ENCODE measurements around the gene PRSS57. TPM values are rescaled to one million over a fixed set of nuclear protein-coding genes. Genes with fewer than 3 reads are reported as not detected.
A peak's percentile ranks its signal among the peaks of the same experiment; 100 is the strongest.

PRSS57 gene
- total and polyA plus RNA-seq, 2 donors (not counting 1 experiment from before 2014, with no cell fraction given), result not detected

GRCh38 chr19:718991-719512 lies 23.8 kb upstream of the PRSS57 start:
- no peak overlapping the region for H2AFZ ChIP-seq (ENCODE audit: insufficient read depth, low read depth, low read length, poor library complexity, severe bottlenecking)
- no peaks in the 10 kb centered on the region for H3K79me2 ChIP-seq (ENCODE audit: control insufficient read depth, insufficient read depth, low read length)
- H3K27ac Mint-ChIP-seq, result no peak overlapping the region
- peaks cover 6% of the 10 kb centered on the region for H3K9me3 Mint-ChIP-seq (ENCODE audit: insufficient read depth)
- no peak overlapping the region for H3K4me3 Mint-ChIP-seq
- intact Hi-C loops (cut with micrococcal nuclease), result no loop called here
- ChIA-PET POLR2A (no interaction called here), CTCF (no interaction called here)
- ATAC-seq (ENCODE audit: low read depth), result no peak
- no peak overlapping the region for H3K9ac ChIP-seq (ENCODE audit: low read length)
- peaks cover 14 to 22% of the 10 kb centered on the region in 2 donors for H3K4me1 ChIP-seq (ENCODE audit: control insufficient read depth in 2 of 2, insufficient read depth in 2 of 2, low read length in 2 of 2)
- peaks cover 11% of the 10 kb centered on the region for H3K4me1 Mint-ChIP-seq
- no peaks in the 10 kb centered on the region for H3K36me3 ChIP-seq (replicated peaks in 1 of 2; ENCODE audit: control extremely low read depth in 1 of 2, control insufficient read depth in 1 of 2, extremely low read depth in 1 of 2, insufficient read depth in 2 of 2, low read length in 1 of 2)
- peaks cover 0 to 39% (median 7%) of the 10 kb centered on the region in 4 experiments for H3K27me3 ChIP-seq (replicated peaks in 1 of 4; ENCODE audit: control extremely low read depth in 1 of 4, control insufficient read depth in 3 of 4, insufficient read depth in 4 of 4, low read length in 3 of 4)
- peaks cover 0 to 28% (median 3%) of the 10 kb centered on the region in 3 donors for H3K9me3 ChIP-seq (ENCODE audit: control extremely low read depth in 1 of 3, control insufficient read depth in 2 of 3, insufficient read depth in 1 of 3, low read length in 2 of 3)
- DNase-seq, result no peak
- no peak for TF ChIP-seq EZH2 (IDR thresholded peaks at IDR 0.05; ENCODE audit: borderline replicate concordance, insufficient read depth, low read depth, low read length, poor library complexity, severe bottlenecking)
- TF ChIP-seq CTCF (IDR thresholded peaks at IDR 0.05), result no peak
- peak overlapping the region; percentile 1 for H3K4me2 ChIP-seq (replicated peaks; ENCODE audit: low read depth, low read length, poor library complexity, severe bottlenecking)
- 75% methylated on average over 47 of the region's 54 CpGs for WGBS (ENCODE audit: insufficient coverage)
- H3K27ac ChIP-seq (ENCODE audit: low read length in 2 of 2), result no peak overlapping the region
- no peak overlapping the region for H3K4me3 ChIP-seq (ENCODE audit: control extremely low read depth in 1 of 5, extremely low read depth in 1 of 5, insufficient read depth in 1 of 5, low read depth in 2 of 5, low read length in 4 of 5)
- H4K20me1 ChIP-seq (ENCODE audit: control insufficient read depth, insufficient read depth, low read length, poor library complexity, severe bottlenecking), result no peaks in the 10 kb centered on the region
- H3K27me3 Mint-ChIP-seq, result peaks cover 18% of the 10 kb centered on the region

- H3K4me3 ChIP-seq (ENCODE audit: control extremely low read depth in 1 of 5, extremely low read depth in 1 of 5, insufficient read depth in 1 of 5, low read depth in 2 of 5, low read length in 4 of 5), result no peak overlapping the region
- CTCF ChIA-PET, result no interaction called here
- H3K27ac ChIP-seq (ENCODE audit: low read length in 2 of 2), result no peak overlapping the region
- POLR2A ChIA-PET, result no interaction called here
- Mint-ChIP-seq H3K27me3 (peaks cover 18% of the 10 kb centered on the region), H3K27ac (no peak overlapping the region), H3K4me3 (no peak overlapping the region), H3K9me3 (ENCODE audit: insufficient read depth) (peaks cover 6% of the 10 kb centered on the region), H3K4me1 (peaks cover 8% of the 10 kb centered on the region)
- DNase-seq, result no peak
- intact Hi-C loops (cut with micrococcal nuclease), result no loop called here
- no peak for ATAC-seq (ENCODE audit: low read depth)
- H3K9me3 ChIP-seq (ENCODE audit: control extremely low read depth in 1 of 3, control insufficient read depth in 2 of 3, insufficient read depth in 1 of 3, low read length in 2 of 3), result peaks cover 0 to 26% (median 3%) of the 10 kb centered on the region in 3 donors
- H4K20me1 ChIP-seq (ENCODE audit: control insufficient read depth, insufficient read depth, low read length, poor library complexity, severe bottlenecking), result no peaks in the 10 kb centered on the region
- H3K36me3 ChIP-seq (replicated peaks in 1 of 2; ENCODE audit: control extremely low read depth in 1 of 2, control insufficient read depth in 1 of 2, extremely low read depth in 1 of 2, insufficient read depth in 2 of 2, low read length in 1 of 2), result no peaks in the 10 kb centered on the region
- whole genome bisulfite sequencing (ENCODE audit: insufficient coverage), result 60% methylated on average over 23 of the region's 23 CpGs
- no peak for TF ChIP-seq CTCF (IDR thresholded peaks at IDR 0.05)
- no peak for TF ChIP-seq EZH2 (IDR thresholded peaks at IDR 0.05; ENCODE audit: borderline replicate concordance, insufficient read depth, low read depth, low read length, poor library complexity, severe bottlenecking)
- H3K4me1 ChIP-seq (ENCODE audit: control insufficient read depth in 2 of 2, insufficient read depth in 2 of 2, low read length in 2 of 2), result peaks cover 14 to 18% of the 10 kb centered on the region in 2 donors
- peaks cover 0 to 39% (median 7%) of the 10 kb centered on the region in 4 experiments for H3K27me3 ChIP-seq (replicated peaks in 1 of 4; ENCODE audit: control extremely low read depth in 1 of 4, control insufficient read depth in 3 of 4, insufficient read depth in 4 of 4, low read length in 3 of 4)
- H3K79me2 ChIP-seq (ENCODE audit: control insufficient read depth, insufficient read depth, low read length), result no peaks in the 10 kb centered on the region
- H3K9ac ChIP-seq (ENCODE audit: low read length), result no peak overlapping the region
- no peak overlapping the region for H3K4me2 ChIP-seq (replicated peaks; ENCODE audit: low read depth, low read length, poor library complexity, severe bottlenecking)
- H2AFZ ChIP-seq (ENCODE audit: insufficient read depth, low read depth, low read length, poor library complexity, severe bottlenecking), result no peak overlapping the region
These were observed 23.1 kb upstream of the PRSS57 start for GRCh38 chr19:718251-718951.

Data from B cell (primary cell).